ENCODE results near the gene AR. TPM values are rescaled to one million over a fixed set of nuclear protein-coding genes. Genes with fewer than 3 reads are reported as not detected.

AR gene
- total RNA-seq, 2 experiments from 2014 or later, result not detected

GRCh38 chrX:67730296-67730695 lies 186.5 kb downstream of the AR start:
- CTCF ChIA-PET, result no interaction called here
- H3K36me3 Mint-ChIP-seq (ENCODE audit: low read depth), result no peaks in the 10 kb centered on the region

GRCh38 chrX:67731061-67731460 lies 187.2 kb downstream of the AR start:
- Mint-ChIP-seq H3K9me3 (no peaks in the 10 kb centered on the region), H3K4me1 (no peaks in the 10 kb centered on the region), H3K27me3 (no peaks in the 10 kb centered on the region), H3K36me3 (ENCODE audit: low read depth) (no peaks in the 10 kb centered on the region), H3K27ac (no peak overlapping the region), H3K4me3 (no peak overlapping the region)
- POLR2A ChIA-PET, result no interaction called here
- CTCF ChIA-PET, result no interaction called here
- DNase-seq, result no peak

More at GRCh38 chrX:67730296-67730695, 186.5 kb downstream of the AR start:
- POLR2A ChIA-PET, result no interaction called here
- no peak overlapping the region for H3K4me3 Mint-ChIP-seq
- H3K4me1 Mint-ChIP-seq, result no peaks in the 10 kb centered on the region
- H3K27ac Mint-ChIP-seq, result no peak overlapping the region
- no peak for DNase-seq
- no peaks in the 10 kb centered on the region for H3K9me3 Mint-ChIP-seq
- no peaks in the 10 kb centered on the region for H3K27me3 Mint-ChIP-seq

GRCh38 chrX:67732864-67733263 lies 189.0 kb downstream of the AR start:
- Mint-ChIP-seq H3K9me3 (no peaks in the 10 kb centered on the region), H3K4me1 (no peaks in the 10 kb centered on the region), H3K36me3 (ENCODE audit: low read depth) (no peaks in the 10 kb centered on the region), H3K27me3 (no peaks in the 10 kb centered on the region), H3K4me3 (no peak overlapping the region), H3K27ac (no peak overlapping the region)
- POLR2A ChIA-PET, result no interaction called here
- DNase-seq, result no peak
- CTCF ChIA-PET, result no interaction called here

GRCh38 chrX:67734111-67734753 lies 190.4 kb downstream of the AR start:
- Mint-ChIP-seq H3K9me3 (no peaks in the 10 kb centered on the region), H3K36me3 (ENCODE audit: low read depth) (no peaks in the 10 kb centered on the region), H3K4me3 (no peak overlapping the region), H3K4me1 (no peaks in the 10 kb centered on the region), H3K27ac (no peak overlapping the region), H3K27me3 (no peaks in the 10 kb centered on the region)
- ChIA-PET CTCF (no interaction called here), POLR2A (no interaction called here)
- no peak for DNase-seq

- DNase-seq, result no peak
- Mint-ChIP-seq H3K36me3 (ENCODE audit: low read depth) (no peaks in the 10 kb centered on the region), H3K27ac (no peak overlapping the region), H3K9me3 (no peaks in the 10 kb centered on the region), H3K4me3 (no peak overlapping the region), H3K27me3 (no peaks in the 10 kb centered on the region), H3K4me1 (no peaks in the 10 kb centered on the region)
- ChIA-PET POLR2A (no interaction called here), CTCF (no interaction called here)
These were observed 205.7 kb downstream of the AR start for GRCh38 chrX:67749536-67749935.

GRCh38 chrX:67750694-67751093 lies 206.9 kb downstream of the AR start:
- no peaks in the 10 kb centered on the region for H3K27me3 Mint-ChIP-seq
- ChIA-PET CTCF (no interaction called here), POLR2A (no interaction called here)
- no peak overlapping the region for H3K27ac Mint-ChIP-seq
- no peaks in the 10 kb centered on the region for H3K9me3 Mint-ChIP-seq
- no peaks in the 10 kb centered on the region for H3K4me1 Mint-ChIP-seq
- DNase-seq, result no peak
- no peak overlapping the region for H3K4me3 Mint-ChIP-seq
- H3K36me3 Mint-ChIP-seq (ENCODE audit: low read depth), result no peaks in the 10 kb centered on the region

- no peak overlapping the region for H3K4me3 Mint-ChIP-seq
- H3K36me3 Mint-ChIP-seq (ENCODE audit: low read depth), result no peaks in the 10 kb centered on the region
- DNase-seq, result no peak
- H3K27me3 Mint-ChIP-seq, result no peaks in the 10 kb centered on the region
- ChIA-PET CTCF (no interaction called here), POLR2A (no interaction called here)
- H3K4me1 Mint-ChIP-seq, result no peaks in the 10 kb centered on the region
- no peaks in the 10 kb centered on the region for H3K9me3 Mint-ChIP-seq
- no peak overlapping the region for H3K27ac Mint-ChIP-seq
These were observed 215.2 kb downstream of the AR start for GRCh38 chrX:67759018-67759417.

GRCh38 chrX:67777148-67777547 lies 233.3 kb downstream of the AR start:
- H3K9me3 Mint-ChIP-seq, result peaks cover under 1% of the 10 kb centered on the region
- no peak overlapping the region for H3K27ac Mint-ChIP-seq
- no peaks in the 10 kb centered on the region for H3K36me3 Mint-ChIP-seq (ENCODE audit: low read depth)
- ChIA-PET CTCF (no interaction called here), POLR2A (no interaction called here)
- no peak for DNase-seq
- H3K4me1 Mint-ChIP-seq, result no peaks in the 10 kb centered on the region
- no peaks in the 10 kb centered on the region for H3K27me3 Mint-ChIP-seq
- no peak overlapping the region for H3K4me3 Mint-ChIP-seq

- POLR2A ChIA-PET, result no interaction called here
- no peaks in the 10 kb centered on the region for H3K4me1 Mint-ChIP-seq
- no peak overlapping the region for H3K27ac Mint-ChIP-seq
- no peak for DNase-seq
- CTCF ChIA-PET, result no interaction called here
- H3K36me3 Mint-ChIP-seq (ENCODE audit: low read depth), result no peaks in the 10 kb centered on the region
- H3K9me3 Mint-ChIP-seq, result peaks cover 5% of the 10 kb centered on the region
- H3K27me3 Mint-ChIP-seq, result no peaks in the 10 kb centered on the region
- no peak overlapping the region for H3K4me3 Mint-ChIP-seq
These were observed 235.3 kb downstream of the AR start for GRCh38 chrX:67779099-67779498.
